HG03280 (cell line): ENCODE results near the gene TMEM121.

Experiments
- ATAC-seq: cut with Tn5 transposase; IDR thresholded peaks from one replicate; pipeline ENCODE4 v1.9.1; 2021; ENCODE audit warnings: mild to moderate bottlenecking, moderate library complexity; ENCODE audit not compliant: unreplicated experiment

TMEM121 gene

GRCh38 chr14:105497671-105498429 lies 28.5 kb upstream of the TMEM121 start:
- ATAC-seq = no peak

GRCh38 chr14:105498430-105499255 lies 27.7 kb upstream of the TMEM121 start:
- ATAC-seq = no peak

- ATAC-seq = no peak
Observed at GRCh38 chr14:105499256-105500035, 26.9 kb upstream of the TMEM121 start.

DNA sequence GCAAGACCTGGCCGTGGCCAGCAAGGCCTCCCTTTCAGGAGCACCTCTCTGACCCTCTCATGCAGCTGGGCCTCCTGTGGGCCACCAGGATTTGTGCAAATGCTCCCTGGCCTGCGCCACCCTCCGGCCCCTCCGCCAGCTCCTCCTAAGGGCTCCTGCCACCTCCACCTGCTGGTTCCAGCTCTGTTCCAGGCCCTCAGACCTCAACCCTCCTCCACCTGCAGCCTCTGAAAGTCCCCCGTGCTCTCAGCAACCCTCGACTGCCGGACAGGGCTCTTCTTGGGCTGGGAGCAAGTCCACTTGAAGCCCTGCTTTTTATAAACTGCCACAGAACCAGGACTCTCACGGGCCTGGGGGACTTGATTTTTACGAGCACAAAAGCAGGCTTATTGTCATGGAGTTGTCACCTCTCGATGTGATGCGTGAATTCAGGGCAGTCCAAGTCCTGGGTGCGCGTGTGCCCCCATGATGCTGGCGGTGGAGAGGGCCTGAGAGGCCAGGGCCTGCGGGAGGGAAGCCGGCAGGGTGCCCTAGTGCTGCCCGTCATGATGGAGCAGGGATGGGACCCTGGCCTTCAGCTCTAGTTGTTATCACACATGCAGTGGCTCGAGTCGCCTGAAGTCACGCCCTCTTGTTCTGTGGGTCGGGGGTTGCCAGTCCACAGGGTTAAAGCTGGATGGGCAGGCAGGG lies 26.2 kb upstream of the TMEM121 start:
- no peak for ATAC-seq

- ATAC-seq = no peak
Observed at GRCh38 chr14:105500726-105501101, 25.7 kb upstream of the TMEM121 start.

GRCh38 chr14:105501504-105502291 lies 24.7 kb upstream of the TMEM121 start:
- ATAC-seq = no peak

DNA sequence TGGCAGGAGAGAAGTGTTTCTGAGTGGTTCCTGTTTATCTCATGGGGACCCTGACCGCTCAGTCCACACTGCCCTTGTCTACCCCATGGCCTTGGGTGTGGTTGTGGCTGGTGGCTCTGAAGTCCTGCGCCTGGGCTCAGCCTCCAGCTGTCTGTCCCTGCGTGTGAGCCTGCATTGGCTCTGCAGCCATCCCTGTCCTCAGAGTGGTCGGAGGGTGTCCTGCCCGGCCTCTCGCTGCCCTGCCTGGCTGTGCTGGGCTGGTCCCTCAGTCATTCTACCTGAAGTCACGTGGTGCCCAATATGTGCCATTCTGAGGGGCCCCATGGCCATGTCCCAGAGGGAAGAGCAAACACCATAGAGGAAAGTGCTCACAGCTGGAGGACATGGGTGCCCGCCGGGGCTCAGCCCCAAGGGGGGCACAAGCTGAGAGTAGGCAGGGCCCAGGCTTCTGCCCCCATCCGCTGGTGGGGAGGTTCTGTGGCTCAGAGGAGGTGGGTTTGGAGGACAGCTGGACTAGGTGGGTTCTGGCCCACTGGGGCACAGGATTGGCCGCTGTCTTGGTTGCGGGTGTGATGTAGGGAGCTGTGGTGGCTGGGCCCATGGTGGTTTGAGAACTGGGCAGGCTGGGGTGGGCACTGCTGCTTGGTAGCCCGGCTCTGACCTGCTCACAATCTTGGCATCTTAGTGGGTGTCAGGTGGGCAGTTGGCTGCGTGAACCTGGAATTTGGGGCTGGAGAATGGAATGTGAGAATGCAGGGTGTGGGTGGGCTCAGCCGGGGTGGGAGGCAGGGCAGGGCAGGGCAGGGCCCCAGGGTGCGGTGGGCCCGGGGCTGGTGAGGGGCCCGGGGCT lies 23.7 kb upstream of the TMEM121 start:
- ATAC-seq = no peak

DNA sequence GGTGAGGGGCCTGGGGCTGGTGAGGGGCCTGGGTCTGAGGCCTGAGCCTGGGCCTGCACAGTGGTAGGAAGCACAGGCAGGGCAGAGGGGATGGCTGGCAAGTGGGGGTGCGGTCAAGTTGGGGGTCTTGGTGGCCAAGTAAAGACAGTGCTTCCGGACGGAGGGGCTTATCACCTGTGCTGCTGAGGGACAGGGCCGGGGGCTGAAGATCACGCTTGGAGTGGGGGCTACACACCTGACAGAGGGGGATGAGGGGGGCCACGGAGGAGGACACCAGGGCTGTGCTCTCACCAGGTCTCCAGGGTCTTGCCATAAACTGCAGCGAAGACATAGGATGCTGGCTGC lies 23.1 kb upstream of the TMEM121 start:
- no peak for ATAC-seq

DNA sequence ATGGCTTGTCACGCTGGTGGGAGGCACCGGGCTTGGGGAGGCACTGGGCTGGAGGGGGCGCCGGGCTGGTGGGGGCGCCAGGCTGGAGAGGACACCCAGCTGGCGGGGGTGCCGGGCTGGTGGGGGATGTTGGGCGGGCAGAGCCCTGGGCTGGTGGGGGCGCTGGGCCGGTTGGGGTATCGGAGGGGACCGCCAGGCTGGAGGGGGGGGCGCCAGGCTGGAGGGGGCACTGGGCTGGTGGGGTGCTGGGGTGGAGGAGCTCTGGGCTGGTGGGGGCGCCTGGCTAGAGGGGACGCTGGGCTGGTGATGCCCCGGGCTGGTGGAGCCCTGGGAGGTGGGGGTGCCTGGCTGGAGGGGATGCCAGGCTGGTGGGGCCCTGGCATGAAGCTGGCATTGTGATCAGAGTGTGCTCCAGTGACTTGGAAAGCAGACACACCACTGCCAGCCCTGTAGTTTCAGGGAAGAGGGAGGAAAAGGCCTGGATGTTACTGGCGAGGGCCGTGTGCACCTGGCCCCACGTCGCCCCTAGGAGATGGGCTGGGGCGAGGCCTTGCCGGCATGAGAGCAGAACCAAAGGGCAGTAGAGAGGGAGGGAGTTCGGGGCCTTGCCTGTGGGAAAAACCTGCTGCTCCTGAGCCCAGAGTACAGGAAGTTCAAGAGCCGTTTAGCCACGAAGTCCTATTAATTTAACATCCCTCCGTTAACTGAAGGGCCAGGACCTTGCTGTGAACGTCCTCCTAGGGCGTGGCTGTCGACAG lies 22.3 kb upstream of the TMEM121 start:
- ATAC-seq = no peak

DNA sequence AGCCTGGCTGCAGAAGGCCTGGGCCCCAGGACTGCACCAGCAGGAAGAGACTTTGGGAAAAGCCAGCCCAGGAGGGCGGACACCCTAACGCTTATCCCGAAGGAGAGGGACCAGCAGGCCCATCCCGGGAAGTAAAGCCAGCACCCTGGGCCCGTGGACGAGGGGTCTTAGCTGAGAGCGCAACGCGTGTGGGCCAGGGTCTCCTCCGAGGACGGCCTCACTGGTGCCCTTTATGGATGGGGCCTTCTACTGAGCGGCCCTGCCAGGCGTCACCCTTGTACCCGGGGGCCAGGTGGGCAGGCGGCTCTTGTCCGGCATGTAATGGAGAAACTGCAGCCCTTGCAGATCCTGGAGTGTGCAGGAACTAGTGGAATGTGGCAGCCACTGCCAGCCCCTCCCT lies 21.3 kb upstream of the TMEM121 start:
- ATAC-seq = no peak

DNA sequence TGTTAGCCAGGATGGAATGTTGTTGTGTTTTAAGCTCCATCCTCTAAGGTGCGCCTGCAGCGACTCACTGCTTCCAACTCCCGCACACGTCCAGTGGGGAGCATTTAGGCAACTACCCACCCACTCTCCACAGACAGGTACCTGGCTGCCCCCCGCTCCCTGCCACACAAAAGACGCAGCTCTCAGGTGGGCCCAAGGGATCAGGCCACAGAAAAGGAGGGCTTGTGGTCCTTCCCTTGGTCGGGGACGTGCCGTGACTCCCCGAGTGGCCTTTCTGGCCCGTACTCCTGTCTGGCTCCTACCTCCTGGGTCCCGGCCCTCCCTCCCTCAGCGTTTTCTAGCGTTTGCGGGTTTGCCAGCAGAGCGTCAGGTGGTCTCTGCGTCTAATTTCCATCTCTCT lies 19.1 kb upstream of the TMEM121 start:
- no peak for ATAC-seq

GRCh38 chr14:105508069-105508468 lies 18.3 kb upstream of the TMEM121 start:
- no peak for ATAC-seq

- no peak for ATAC-seq
Observed at GRCh38 chr14:105508601-105509000, 17.8 kb upstream of the TMEM121 start.

GRCh38 chr14:105517096-105517495 lies 9.3 kb upstream of the TMEM121 start:
- no peak for ATAC-seq

GRCh38 chr14:105519946-105520698 lies 6.3 kb upstream of the TMEM121 start:
- ATAC-seq = no peak

DNA sequence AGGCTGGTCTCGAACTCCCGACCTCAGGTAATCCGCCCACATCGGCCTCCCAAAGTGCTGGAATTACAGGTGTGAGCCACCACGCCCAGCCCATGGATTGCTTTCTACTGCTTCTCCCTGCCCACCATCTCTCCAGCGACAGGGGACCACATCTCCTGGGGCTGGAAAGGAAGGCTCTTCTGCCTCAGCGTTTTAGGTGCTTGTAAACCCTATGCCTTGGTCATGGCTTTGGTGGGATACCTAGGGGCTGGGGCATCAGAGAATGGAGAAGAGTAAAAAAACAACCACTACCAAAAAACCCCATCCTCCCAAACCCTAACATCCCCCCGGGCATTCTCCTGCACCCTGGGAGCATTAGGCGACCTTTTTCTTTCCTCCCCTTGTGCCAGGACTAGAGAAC lies 1.1 kb upstream of the TMEM121 start:
- no peak for ATAC-seq

GRCh38 chr14:105526776-105527380 lies 495 bp downstream of the TMEM121 start:
- no peak for ATAC-seq
